ENCODE data around the gene NHERF2. TPM values are rescaled to one million over a fixed set of nuclear protein-coding genes. Genes with fewer than 3 reads are reported as not detected.

Gene NHERF2
- total RNA-seq, 2 experiments from 2014 or later, result 4.0 to 5.2 TPM

- ChIA-PET POLR2A (no interaction called here), CTCF (interaction anchor here (0.9 to 2.9 kb wide), 15 partner anchors 9 to 150 kb away, joined by 3 to 41 read pairs (median 7); partner anchors contain the start of genes NPW, RPS2, SYNGR3 and TBL3)
Measured at GRCh38 chr16:2002406-2003230, 24.1 kb upstream of the NHERF2 start.

GRCh38 chr16:2003231-2003826 is 23.4 kb upstream of the NHERF2 start:
- ChIA-PET CTCF (interaction anchor here (0.9 to 2.9 kb wide), 18 partner anchors 9 to 152 kb away, joined by 3 to 41 read pairs (median 6); partner anchors contain the start of genes NPW, RPL3L, RPS2 and SYNGR3), POLR2A (no interaction called here)

GRCh38 chr16:2003827-2004641 is 22.7 kb upstream of the NHERF2 start:
- ChIA-PET POLR2A (no interaction called here), CTCF (interaction anchor here (0.6 to 2.9 kb wide), 21 partner anchors 9 to 151 kb away, joined by 3 to 41 read pairs (median 5); partner anchors contain the start of genes NPW, RPL3L, RPS2 and SYNGR3)

GRCh38 chr16:2004795-2005517 is 21.7 kb upstream of the NHERF2 start:
- CTCF ChIA-PET, result interaction anchor here (0.8 to 2.9 kb wide), 10 partner anchors 8 to 148 kb away, joined by 3 to 41 read pairs (median 6); no protein-coding TSS in a partner anchor
- POLR2A ChIA-PET, result no interaction called here

GRCh38 chr16:2005646-2006045 is 21.1 kb upstream of the NHERF2 start:
- CTCF ChIA-PET, result interaction anchor here (2.9 kb wide), 1 partner anchor 12 kb away, joined by 41 read pairs; no protein-coding TSS in a partner anchor
- POLR2A ChIA-PET, result no interaction called here

- ChIA-PET CTCF (no interaction called here), POLR2A (no interaction called here)
Measured at GRCh38 chr16:2006317-2006716, 20.4 kb upstream of the NHERF2 start.

GRCh38 chr16:2007081-2007836 is 19.4 kb upstream of the NHERF2 start:
- POLR2A ChIA-PET, result interaction anchor here (0.7 to 1.2 kb wide), 2 partner anchors 36 to 148 kb away, joined by 3 read pairs; partner anchors contain the start of gene TRAF7
- CTCF ChIA-PET, result interaction anchor here (1.0 to 2.1 kb wide), 2 partner anchors 22 to 134 kb away, joined by 4 to 17 read pairs; no protein-coding TSS in a partner anchor

- POLR2A ChIA-PET, result interaction anchor here (0.6 to 1.5 kb wide), 4 partner anchors 12 to 147 kb away, joined by 3 to 7 read pairs (median 4); partner anchors contain the start of gene TRAF7
- CTCF ChIA-PET, result interaction anchor here (1.0 to 2.1 kb wide), 5 partner anchors 23 to 244 kb away, joined by 3 to 17 read pairs (median 4); partner anchors contain the start of genes ECI1, NUBP2 and SPSB3
Measured at GRCh38 chr16:2008009-2008526, 18.6 kb upstream of the NHERF2 start.

GRCh38 chr16:2008631-2009163 is 18.0 kb upstream of the NHERF2 start:
- POLR2A ChIA-PET, result interaction anchor here (0.6 to 1.5 kb wide), 5 partner anchors 13 to 303 kb away, joined by 3 to 7 read pairs (median 5); partner anchors contain the start of genes MAPK8IP3, RPS2 and TRAF7
- CTCF ChIA-PET, result interaction anchor here (1.2 to 2.1 kb wide), 4 partner anchors 42 to 243 kb away, joined by 3 to 17 read pairs (median 4); partner anchors contain the start of genes ECI1, NUBP2 and SPSB3

- CTCF ChIA-PET, result interaction anchor here (1.3 to 2.1 kb wide), 3 partner anchors 41 to 242 kb away, joined by 3 to 17 read pairs (median 5); partner anchors contain the start of gene ECI1
- POLR2A ChIA-PET, result interaction anchor here (0.6 to 1.5 kb wide), 3 partner anchors 13 to 303 kb away, joined by 3 to 7 read pairs (median 5); partner anchors contain the start of genes MAPK8IP3 and RPS2
Measured at GRCh38 chr16:2009164-2009711, 17.5 kb upstream of the NHERF2 start.

- CTCF ChIA-PET, result interaction anchor here (0.6 kb wide), 1 partner anchor 13 kb away, joined by 3 read pairs; no protein-coding TSS in a partner anchor
- POLR2A ChIA-PET, result no interaction called here
Measured at GRCh38 chr16:2009791-2010510, 16.8 kb upstream of the NHERF2 start, which contains the start of gene ZNF598. Gene ZNF598 (minus strand): TSS chr16:2009821.

- ChIA-PET CTCF (interaction anchor here (0.8 to 2.9 kb wide), 4 partner anchors 8 to 129 kb away, joined by 3 to 12 read pairs (median 5); no protein-coding TSS in a partner anchor), POLR2A (interaction anchor here (0.6 to 1.0 kb wide), 3 partner anchors 47 to 78 kb away, joined by 3 to 4 read pairs (median 3); partner anchors contain the start of gene RPS2)
Measured at GRCh38 chr16:2011726-2012125, 15.0 kb upstream of the NHERF2 start.

- ChIA-PET CTCF (interaction anchor here (2.0 to 2.9 kb wide), 2 partner anchors 9 to 10 kb away, joined by 6 to 12 read pairs; no protein-coding TSS in a partner anchor), POLR2A (interaction anchor here (0.6 kb wide), 1 partner anchor 141 kb away, joined by 5 read pairs; no protein-coding TSS in a partner anchor)
Measured at GRCh38 chr16:2013527-2013926, 13.2 kb upstream of the NHERF2 start.

GRCh38 chr16:2015117-2015946 is 11.4 kb upstream of the NHERF2 start:
- ChIA-PET CTCF (interaction anchor here (1.1 to 1.3 kb wide), 2 partner anchors 125 to 199 kb away, joined by 3 to 6 read pairs; partner anchors contain the start of gene PGP), POLR2A (interaction anchor here (0.7 kb wide), 1 partner anchor 30 kb away, joined by 3 read pairs; no protein-coding TSS in a partner anchor)

- POLR2A ChIA-PET, result interaction anchor here (0.6 kb wide), 1 partner anchor 125 kb away, joined by 3 read pairs; no protein-coding TSS in a partner anchor
Measured at GRCh38 chr16:2015947-2016208, 10.8 kb upstream of the NHERF2 start.

More at GRCh38 chr16:2015947-2016208, 10.8 kb upstream of the NHERF2 start:
- CTCF ChIA-PET, result interaction anchor here (1.3 to 1.9 kb wide), 3 partner anchors 12 to 198 kb away, joined by 3 to 14 read pairs (median 12); partner anchors contain the start of gene PGP

Data from activated CD8-positive, alpha-beta memory T cell treated with anti-CD3 and anti-CD28 coated beads for 36 hours (primary cell).